ENCODE data around the gene NSUN6.

DNA sequence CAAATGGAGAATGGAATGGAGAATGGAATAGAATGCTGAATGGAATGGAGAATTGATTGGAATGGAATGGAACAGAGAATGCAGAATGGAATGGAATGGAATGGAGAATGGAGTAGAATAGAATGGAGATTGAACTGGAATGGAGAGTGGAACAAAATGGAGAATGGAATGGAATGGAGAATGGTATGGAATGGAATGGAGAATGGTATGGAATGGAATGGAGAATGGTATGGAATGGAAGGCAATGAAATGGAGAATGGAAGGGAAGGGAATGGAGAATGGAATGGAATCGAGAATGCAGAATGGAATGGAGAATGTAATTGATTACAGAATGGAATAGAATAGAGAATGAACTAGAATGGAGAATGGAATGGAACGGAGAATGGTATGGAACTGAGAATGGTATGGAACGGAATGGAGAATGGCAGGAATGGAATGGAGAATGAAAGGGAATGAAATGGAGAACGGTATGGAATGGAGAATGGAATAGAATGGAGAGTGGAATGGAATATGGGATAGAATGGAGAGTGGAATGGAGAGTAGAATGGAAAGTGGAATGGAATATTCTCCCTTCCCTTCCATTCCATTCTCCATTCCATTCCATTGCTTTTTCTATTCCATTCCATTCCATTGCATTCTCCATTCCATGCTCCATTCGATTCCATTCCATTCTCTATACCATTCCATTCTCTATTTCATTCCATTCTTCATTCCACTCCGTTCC is 88.2 kb downstream of the NSUN6 start:
- TF ChIP-seq CTCF (IDR thresholded peaks at IDR 0.05) (no peak), POLR2A (IDR thresholded peaks at IDR 0.05) (no peak)

All from thyroid gland (tissue), 4 donors.